GM18519 (cell line): ENCODE results near the gene ARHGEF3.

Experiments used
- ATAC-seq: cut with Tn5 transposase; IDR thresholded peaks from one replicate; pipeline ENCODE4 v1.9.1; 2021; ENCODE audit warnings: mild to moderate bottlenecking, moderate library complexity; ENCODE audit not compliant: unreplicated experiment, low FRiP score

ARHGEF3 gene, protein sequence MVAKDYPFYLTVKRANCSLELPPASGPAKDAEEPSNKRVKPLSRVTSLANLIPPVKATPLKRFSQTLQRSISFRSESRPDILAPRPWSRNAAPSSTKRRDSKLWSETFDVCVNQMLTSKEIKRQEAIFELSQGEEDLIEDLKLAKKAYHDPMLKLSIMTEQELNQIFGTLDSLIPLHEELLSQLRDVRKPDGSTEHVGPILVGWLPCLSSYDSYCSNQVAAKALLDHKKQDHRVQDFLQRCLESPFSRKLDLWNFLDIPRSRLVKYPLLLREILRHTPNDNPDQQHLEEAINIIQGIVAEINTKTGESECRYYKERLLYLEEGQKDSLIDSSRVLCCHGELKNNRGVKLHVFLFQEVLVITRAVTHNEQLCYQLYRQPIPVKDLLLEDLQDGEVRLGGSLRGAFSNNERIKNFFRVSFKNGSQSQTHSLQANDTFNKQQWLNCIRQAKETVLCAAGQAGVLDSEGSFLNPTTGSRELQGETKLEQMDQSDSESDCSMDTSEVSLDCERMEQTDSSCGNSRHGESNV

GRCh38 chr3:56801662-56802377, at the start of gene ARHGEF3:
ARHGEF3 (minus strand) TSS chr3:56801949; CDS start chr3:56801798, 151 bp downstream.
- peak; percentile 66 for ATAC-seq

GRCh38 chr3:56849698-56850097, 47.9 kb upstream of the ARHGEF3 start:
- ATAC-seq, result no peak

DNA sequence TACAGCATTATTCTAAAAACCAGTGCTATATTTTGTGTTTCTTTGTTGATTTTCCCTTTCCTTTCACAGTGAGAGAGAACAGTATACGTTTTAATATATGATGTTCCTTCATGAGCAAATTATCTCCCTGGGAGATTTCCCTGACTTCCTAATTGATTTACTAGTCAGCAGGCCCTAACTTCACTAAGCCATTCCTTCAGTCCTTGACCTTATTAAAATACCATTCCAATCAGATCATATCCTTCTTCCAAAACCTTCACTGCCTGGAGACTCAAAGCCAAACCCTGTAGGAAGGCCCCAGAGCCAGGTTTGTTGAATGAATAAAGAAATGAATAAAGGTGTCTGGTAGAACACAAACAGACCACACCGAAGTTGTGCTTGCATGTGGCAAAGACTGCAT, 43.8 kb upstream of the ARHGEF3 start:
- no peak for ATAC-seq

GRCh38 chr3:56844536-56844935, 42.8 kb upstream of the ARHGEF3 start:
- no peak for ATAC-seq

- no peak for ATAC-seq
These were observed 38.3 kb upstream of the ARHGEF3 start for GRCh38 chr3:56839784-56840715.

DNA sequence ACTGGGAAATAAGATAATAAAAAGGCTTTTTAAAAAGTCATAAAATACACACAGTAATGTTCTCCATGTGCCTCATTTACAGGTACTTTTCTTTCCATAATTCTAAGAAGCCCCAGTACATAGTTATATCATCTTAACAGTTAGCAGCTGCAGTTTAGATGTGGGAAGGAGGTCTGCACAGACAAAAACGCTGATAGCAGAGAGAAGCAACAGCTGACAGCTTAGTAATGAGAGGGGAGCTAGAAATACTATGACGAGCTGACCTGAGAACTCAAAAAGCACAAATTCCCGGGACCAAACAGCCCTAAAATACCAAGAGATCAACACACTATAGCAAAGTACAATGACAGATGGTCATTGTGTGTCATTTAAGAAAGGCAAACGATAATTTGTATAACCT, 36.7 kb upstream of the ARHGEF3 start:
- ATAC-seq, result no peak

DNA sequence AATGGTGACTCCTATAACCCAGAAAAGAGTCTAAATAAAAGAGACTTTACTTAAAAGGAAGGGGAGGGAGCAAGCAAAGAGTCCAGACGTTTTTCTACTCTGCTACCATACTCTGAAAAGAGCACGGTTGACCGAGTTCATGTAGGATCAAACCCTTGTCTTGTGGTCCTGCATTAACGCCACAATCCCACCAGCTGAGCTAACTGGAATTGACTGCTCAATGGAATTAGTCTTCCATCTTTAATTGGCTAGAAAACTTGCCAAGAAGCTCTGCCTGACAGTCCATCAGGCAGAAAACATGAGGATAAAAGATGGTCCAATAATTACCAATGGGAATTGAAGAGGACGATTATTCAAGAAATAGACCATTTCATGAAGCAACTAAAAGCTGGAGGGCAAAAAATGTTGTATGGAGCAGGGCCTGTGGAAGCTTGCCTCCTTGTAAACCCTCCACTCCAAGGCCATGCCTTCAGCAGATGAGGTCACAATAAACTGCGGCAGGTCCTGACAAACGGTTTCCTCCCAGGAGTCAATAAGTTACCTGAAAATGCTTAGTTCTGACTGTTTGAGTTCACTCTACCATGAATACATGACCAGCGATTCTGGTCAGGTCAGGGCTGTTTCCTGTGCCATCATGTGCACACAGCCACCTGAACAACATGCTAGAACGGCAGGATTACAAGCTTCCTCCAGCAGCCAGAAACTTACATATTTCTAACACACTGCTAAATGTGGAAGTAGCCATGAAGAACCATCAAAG, 35.6 kb upstream of the ARHGEF3 start:
- ATAC-seq, result no peak

DNA sequence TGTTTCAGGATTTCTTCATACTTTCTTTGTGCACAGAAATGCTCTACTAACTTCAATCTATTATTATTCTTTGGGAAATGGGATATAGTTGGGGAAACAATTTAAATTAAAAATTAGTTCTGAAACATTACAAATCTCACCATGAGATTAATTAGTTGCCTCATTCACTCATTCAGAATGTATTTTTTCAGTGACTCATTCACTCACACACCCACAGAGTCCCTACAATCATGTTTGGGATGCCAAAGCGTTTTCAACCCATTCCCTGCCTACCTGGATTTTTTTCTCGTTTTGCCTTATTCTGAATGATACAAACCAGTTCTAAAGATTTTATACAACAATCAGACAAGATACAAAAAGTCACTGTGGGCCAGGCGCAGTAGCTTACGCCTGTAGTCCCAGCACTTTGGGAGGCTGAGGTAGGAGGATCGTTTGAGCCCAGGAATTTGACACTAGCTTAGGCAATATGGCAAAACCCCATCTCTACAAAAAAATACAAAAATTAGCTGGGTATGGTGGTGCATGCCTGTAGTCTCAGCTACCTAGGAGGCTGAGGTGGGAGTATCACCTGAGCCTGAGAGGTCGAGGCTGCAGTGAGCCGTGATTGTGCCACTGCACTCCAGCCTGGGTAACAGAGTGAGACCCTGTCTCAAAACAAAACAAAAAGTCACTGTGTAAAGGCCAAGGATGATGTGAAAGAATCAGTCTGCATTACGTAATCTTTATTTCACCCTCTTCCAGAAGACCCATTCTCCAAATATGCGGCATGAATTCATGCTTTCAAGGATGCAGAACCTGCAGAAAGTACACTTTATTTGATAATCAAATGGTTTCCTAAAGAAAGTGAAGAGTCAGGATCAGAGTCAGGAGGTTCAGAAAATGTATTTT, 34.8 kb upstream of the ARHGEF3 start:
- no peak for ATAC-seq

DNA sequence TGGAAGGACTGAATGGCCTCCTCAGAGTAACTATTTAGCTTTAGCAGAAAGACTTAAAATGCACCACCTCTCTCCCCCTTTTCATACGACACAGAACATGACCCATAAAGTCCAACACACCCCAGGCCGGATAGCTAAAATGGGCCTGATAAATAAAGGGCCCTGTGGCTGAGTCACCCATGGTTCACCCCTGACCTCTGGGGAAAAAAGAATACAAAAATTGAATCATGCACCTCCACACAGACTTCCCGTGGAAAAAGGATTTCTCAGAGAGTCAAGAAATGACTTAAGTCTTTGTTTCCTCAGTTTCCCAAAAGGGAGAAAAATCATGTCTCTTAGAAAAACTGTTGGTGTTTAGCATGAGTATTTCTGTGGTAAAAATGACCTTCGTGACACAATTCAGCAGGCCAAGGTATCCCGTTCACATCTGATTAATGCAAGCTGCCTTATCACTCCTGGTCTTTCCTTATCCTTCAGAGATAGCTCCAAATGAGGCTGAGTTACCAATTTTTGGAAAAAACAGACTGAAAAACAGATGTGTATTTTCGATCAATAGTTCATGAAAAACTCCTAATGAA, 34.0 kb upstream of the ARHGEF3 start:
- no peak for ATAC-seq

DNA sequence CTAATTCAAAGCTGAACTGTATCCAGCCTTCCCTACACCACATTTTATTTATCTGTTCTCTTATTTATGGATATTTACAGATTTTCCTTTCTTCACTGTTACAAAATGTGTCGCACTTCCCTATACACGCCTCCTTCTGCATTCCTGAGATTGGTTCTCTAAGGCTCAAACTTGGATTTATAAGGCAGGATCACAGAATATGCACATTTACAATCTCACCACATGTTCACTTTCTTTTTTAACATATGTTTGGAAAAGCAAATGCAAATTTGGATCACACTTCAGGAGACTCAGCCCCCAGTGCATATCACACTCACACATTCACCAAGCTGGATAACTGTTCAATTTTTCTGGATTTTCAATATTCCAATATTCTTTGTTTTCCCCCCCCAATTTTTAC, 31.8 kb upstream of the ARHGEF3 start:
- ATAC-seq, result no peak

GRCh38 chr3:56833022-56833421, 31.3 kb upstream of the ARHGEF3 start:
- ATAC-seq, result no peak

- no peak for ATAC-seq
These were observed 29.8 kb upstream of the ARHGEF3 start for GRCh38 chr3:56831572-56831971.

DNA sequence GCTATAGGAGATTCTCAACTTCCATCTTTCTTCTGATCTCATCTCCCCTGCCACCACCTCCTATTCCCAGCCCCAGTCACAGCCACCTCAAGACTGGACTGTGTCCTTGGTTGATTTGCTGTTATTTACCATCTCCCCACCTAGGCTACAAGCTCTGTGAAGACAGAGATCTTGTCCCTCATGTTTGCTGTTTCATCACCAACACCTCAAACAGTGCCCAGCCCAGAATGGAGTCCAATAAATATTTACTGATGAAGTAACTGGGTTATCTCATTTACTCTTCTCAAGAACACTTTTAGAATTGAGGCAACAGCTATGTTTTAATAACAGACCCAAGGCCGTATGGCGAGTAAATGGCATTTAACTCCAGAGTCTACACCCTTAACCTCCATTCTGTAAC, 29.1 kb upstream of the ARHGEF3 start:
- ATAC-seq, result no peak

- no peak for ATAC-seq
These were observed 27.8 kb upstream of the ARHGEF3 start for GRCh38 chr3:56829533-56829932.

- no peak for ATAC-seq
These were observed 25.3 kb upstream of the ARHGEF3 start for GRCh38 chr3:56826831-56827722.

GRCh38 chr3:56825567-56826438, 24.1 kb upstream of the ARHGEF3 start:
- ATAC-seq, result no peak
